ENCODE results near the gene CRYGB.

CRYGB gene

GRCh38 chr2:208093128-208093527 lies 52.8 kb downstream of the CRYGB start:
- Histone ChIP-seq H3K4me3 (ENCODE audit: low read length) (no peak overlapping the region), H2AFZ (ENCODE audit: low read depth, low read length) (no peak overlapping the region), H3K36me3 (ENCODE audit: insufficient read depth, low read length) (no peaks in the 10 kb centered on the region), H3K9me3 (ENCODE audit: low read length) (no peaks in the 10 kb centered on the region), H3K4me1 (ENCODE audit: insufficient read depth, low read length) (no peaks in the 10 kb centered on the region), H3K27me3 (ENCODE audit: insufficient read depth, low read length) (no peaks in the 10 kb centered on the region)

Measured in neuron (in vitro differentiated cells).